Hepatocyte (in vitro differentiated cells): Measurements from ENCODE around the gene ARCN1.

ENCODE experiments used
- EZH2 ChIP-seq: fragments of 200-600 bp; sonication (generic); IDR thresholded peaks from 2 replicates; pipeline ENCODE4 v1.6.1; 2016; ENCODE audit warnings: antibody characterized with exemption, mild to moderate bottlenecking, borderline replicate concordance
- TF ChIP-seq, protein P1 (sequence below): fragments of 200-600 bp; sonication (generic); IDR thresholded peaks from 2 replicates; pipeline ENCODE4 v1.5.1; 2016; ENCODE audit warnings: antibody characterized with exemption, mild to moderate bottlenecking; ENCODE audit not compliant: poor library complexity

DNA sequence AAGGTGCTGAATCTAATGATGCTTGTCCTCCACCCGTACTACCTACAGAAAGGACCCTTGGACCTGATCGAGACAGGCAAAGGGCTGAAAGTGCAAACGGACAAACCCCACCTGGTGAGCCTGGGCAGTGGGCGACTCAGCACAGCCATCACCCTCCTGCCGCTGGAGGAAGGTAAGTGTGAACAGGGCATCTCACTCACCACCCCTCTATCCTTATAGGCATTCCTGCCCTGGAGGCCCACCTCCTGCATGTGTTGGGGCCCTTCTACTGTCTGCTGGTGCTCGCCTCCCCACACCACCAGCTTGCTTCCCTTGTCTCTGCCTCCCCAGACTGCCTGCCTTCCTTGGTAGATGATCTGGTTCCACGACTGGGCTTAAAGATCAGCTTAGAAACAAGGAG lies 42.3 kb downstream of the ARCN1 start:
- TF ChIP-seq EZH2, result no peak
- TF ChIP-seq, protein P1, sequence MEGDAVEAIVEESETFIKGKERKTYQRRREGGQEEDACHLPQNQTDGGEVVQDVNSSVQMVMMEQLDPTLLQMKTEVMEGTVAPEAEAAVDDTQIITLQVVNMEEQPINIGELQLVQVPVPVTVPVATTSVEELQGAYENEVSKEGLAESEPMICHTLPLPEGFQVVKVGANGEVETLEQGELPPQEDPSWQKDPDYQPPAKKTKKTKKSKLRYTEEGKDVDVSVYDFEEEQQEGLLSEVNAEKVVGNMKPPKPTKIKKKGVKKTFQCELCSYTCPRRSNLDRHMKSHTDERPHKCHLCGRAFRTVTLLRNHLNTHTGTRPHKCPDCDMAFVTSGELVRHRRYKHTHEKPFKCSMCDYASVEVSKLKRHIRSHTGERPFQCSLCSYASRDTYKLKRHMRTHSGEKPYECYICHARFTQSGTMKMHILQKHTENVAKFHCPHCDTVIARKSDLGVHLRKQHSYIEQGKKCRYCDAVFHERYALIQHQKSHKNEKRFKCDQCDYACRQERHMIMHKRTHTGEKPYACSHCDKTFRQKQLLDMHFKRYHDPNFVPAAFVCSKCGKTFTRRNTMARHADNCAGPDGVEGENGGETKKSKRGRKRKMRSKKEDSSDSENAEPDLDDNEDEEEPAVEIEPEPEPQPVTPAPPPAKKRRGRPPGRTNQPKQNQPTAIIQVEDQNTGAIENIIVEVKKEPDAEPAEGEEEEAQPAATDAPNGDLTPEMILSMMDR, result no peak
